Stimulated activated CD4-positive, alpha-beta T cell treated with anti-CD3 and anti-CD28 coated beads, TNF-alpha, amount 100 ng/mL, for 48 hours (primary cell): ENCODE measurements around the gene RTN4RL1.
"Not testable (repeated sequence)": the region's sequence is repeated elsewhere in the genome, so short reads cannot be mapped to it uniquely, and the experiment has no call there.

Source experiments
- DNase-seq, 3 donors: peaks; one replicate each; pipeline ENCODE4 v3.0.0-alpha.2; 2020; ENCODE audit warnings: low read depth in 3 of 3

The RTN4RL1 gene

GRCh38 chr17:2003525-2003924 lies 21.6 kb downstream of the RTN4RL1 start:
- no peak for DNase-seq

- DNase-seq: no peak
Measured at GRCh38 chr17:2002767-2003329, 22.3 kb downstream of the RTN4RL1 start.

GRCh38 chr17:1999557-2000251 lies 25.4 kb downstream of the RTN4RL1 start:
- no peak for DNase-seq

- no peak for DNase-seq
Measured at GRCh38 chr17:1997927-1998742, 27.0 kb downstream of the RTN4RL1 start.

- no peak for DNase-seq
Measured at GRCh38 chr17:1997289-1997926, 27.7 kb downstream of the RTN4RL1 start.

GRCh38 chr17:1996800-1997288 lies 28.3 kb downstream of the RTN4RL1 start:
- no peak for DNase-seq

- no peak for DNase-seq
Measured at GRCh38 chr17:1995907-1996799, 29.0 kb downstream of the RTN4RL1 start.

GRCh38 chr17:1995321-1995892 lies 29.7 kb downstream of the RTN4RL1 start:
- no peak for DNase-seq

GRCh38 chr17:1994707-1995106 lies 30.4 kb downstream of the RTN4RL1 start:
- no peak for DNase-seq

- DNase-seq: no peak
Measured at GRCh38 chr17:1992541-1992940, 32.6 kb downstream of the RTN4RL1 start.

GRCh38 chr17:1989135-1989534 lies 36.0 kb downstream of the RTN4RL1 start:
- DNase-seq: no peak

GRCh38 chr17:1986783-1987451 lies 38.2 kb downstream of the RTN4RL1 start:
- DNase-seq: no peak

GRCh38 chr17:1985686-1986085 lies 39.4 kb downstream of the RTN4RL1 start:
- DNase-seq: no peak

- no peak for DNase-seq
Measured at GRCh38 chr17:1985093-1985492, 40.0 kb downstream of the RTN4RL1 start.

GRCh38 chr17:1982793-1983366 lies 42.3 kb downstream of the RTN4RL1 start:
- not testable (repeated sequence) for DNase-seq

GRCh38 chr17:1980665-1981250 lies 44.4 kb downstream of the RTN4RL1 start:
- no peak for DNase-seq

GRCh38 chr17:1979182-1979985 lies 45.8 kb downstream of the RTN4RL1 start:
- no peak for DNase-seq

GRCh38 chr17:1978396-1978949 lies 46.7 kb downstream of the RTN4RL1 start:
- DNase-seq: no peak
